Retinal pigment epithelial cell (primary cell): Measurements from ENCODE around the gene ARHGAP9.
"Not testable (repeated sequence)": the region's sequence is repeated elsewhere in the genome, so short reads cannot be mapped to it uniquely, and the experiment has no call there.

Experiments
- DNase-seq: peaks from one replicate; pipeline ENCODE4 v3.0.0-alpha.2; 2010; ENCODE audit warnings: low read depth
- H3K4me3 ChIP-seq: 2 replicates; pipeline ENCODE4 v1.5.1; 2011; ENCODE audit warnings: mild to moderate bottlenecking, low read length, control low read depth, moderate library complexity
- CTCF ChIP-seq: conservative IDR thresholded peaks from 2 replicates; pipeline ENCODE4 v1.5.1; 2011; ENCODE audit warnings: low read depth, low read length, control low read depth, inconsistent platforms

The ARHGAP9 gene

GRCh38 chr12:57497223-57498131, 17.8 kb upstream of the ARHGAP9 start:
- no peak for TF ChIP-seq CTCF
- no peak overlapping the region for H3K4me3 ChIP-seq
- DNase-seq, result no peak

GRCh38 chr12:57496822-57497221, 17.2 kb upstream of the ARHGAP9 start:
- TF ChIP-seq CTCF, result no peak
- no peak overlapping the region for H3K4me3 ChIP-seq
- DNase-seq, result no peak

- H3K4me3 ChIP-seq, DNase-seq: not testable (repeated sequence)
Observed at GRCh38 chr12:57495051-57495701, 15.5 kb upstream of the ARHGAP9 start.

GRCh38 chr12:57491393-57492280, 12.0 kb upstream of the ARHGAP9 start:
- no peak overlapping the region for H3K4me3 ChIP-seq
- TF ChIP-seq CTCF, result peak; percentile 17
- DNase-seq, result no peak

- TF ChIP-seq CTCF, result no peak
- no peak overlapping the region for H3K4me3 ChIP-seq
- no peak for DNase-seq
Observed at GRCh38 chr12:57490126-57490525, 10.5 kb upstream of the ARHGAP9 start.

GRCh38 chr12:57489157-57489641, 9.5 kb upstream of the ARHGAP9 start:
- H3K4me3 ChIP-seq, result peak overlapping the region; percentile 96
- no peak for TF ChIP-seq CTCF
- DNase-seq, result no peak

- no peak for DNase-seq
- TF ChIP-seq CTCF, result no peak
- peak overlapping the region; percentile 96 for H3K4me3 ChIP-seq
Observed at GRCh38 chr12:57488402-57489156, 8.9 kb upstream of the ARHGAP9 start.
